Uterine smooth muscle cell (primary cell): ENCODE data around the gene SOCS6. TPM values are rescaled to one million over a fixed set of nuclear protein-coding genes. Genes with fewer than 3 reads are reported as not detected.

Source experiments
- total RNA-seq: library from RNA; depleted of rRNA; stranded (reverse); fragments of >200 nt; gene quantifications from 2 replicates; pipeline ENCODE4 v1.2.3, GENCODE V29; 2014

The SOCS6 gene, protein sequence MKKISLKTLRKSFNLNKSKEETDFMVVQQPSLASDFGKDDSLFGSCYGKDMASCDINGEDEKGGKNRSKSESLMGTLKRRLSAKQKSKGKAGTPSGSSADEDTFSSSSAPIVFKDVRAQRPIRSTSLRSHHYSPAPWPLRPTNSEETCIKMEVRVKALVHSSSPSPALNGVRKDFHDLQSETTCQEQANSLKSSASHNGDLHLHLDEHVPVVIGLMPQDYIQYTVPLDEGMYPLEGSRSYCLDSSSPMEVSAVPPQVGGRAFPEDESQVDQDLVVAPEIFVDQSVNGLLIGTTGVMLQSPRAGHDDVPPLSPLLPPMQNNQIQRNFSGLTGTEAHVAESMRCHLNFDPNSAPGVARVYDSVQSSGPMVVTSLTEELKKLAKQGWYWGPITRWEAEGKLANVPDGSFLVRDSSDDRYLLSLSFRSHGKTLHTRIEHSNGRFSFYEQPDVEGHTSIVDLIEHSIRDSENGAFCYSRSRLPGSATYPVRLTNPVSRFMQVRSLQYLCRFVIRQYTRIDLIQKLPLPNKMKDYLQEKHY
- total RNA-seq, result 51.1 and 57.6 TPM in 2 replicates

GRCh38 chr18:70288851-70289328, at the start of gene SOCS6:
Gene SOCS6 (plus strand): TSS chr18:70289045. CDS start chr18:70324669, 35,624 bp downstream.

Other genes with a start within 250 kb of the SOCS6 start
- gene RTTN, start 83.4 kb upstream of the SOCS6 start, total RNA-seq, result 18.0 and 37.2 TPM in 2 replicates